GM23248 (cell line): ENCODE measurements around the gene PSAP.

Experiments used
- EZH2 ChIP-seq: fragments of 200-600 bp; sonication (generic); IDR thresholded peaks from 2 replicates; pipeline ENCODE4 v1.6.1; 2018; ENCODE audit warnings: antibody characterized with exemption, mild to moderate bottlenecking; ENCODE audit not compliant: insufficient read depth, poor library complexity, severe bottlenecking
- EZH2phosphoT487 ChIP-seq: fragments of 200-600 bp; sonication (generic); IDR thresholded peaks from 2 replicates; pipeline ENCODE4 v1.6.1; 2018; ENCODE audit warnings: antibody characterized with exemption, moderate library complexity, mild to moderate bottlenecking, low read depth; ENCODE audit not compliant: insufficient read depth

GRCh38 chr10:71772832-71773220 lies 78.2 kb downstream of the PSAP start:
- no peak for TF ChIP-seq EZH2phosphoT487
- TF ChIP-seq EZH2 = no peak
